DMS79 treated with DMSO at 0.1 percent for 48 hours (cell line): ENCODE measurements around the gene DLK1.

ENCODE experiments used
- DNase-seq: peaks from one replicate; lab custom pipeline; 2025; lab: John Stamatoyannopoulos, UW

DLK1 gene

GRCh38 chr14:100726550-100727085 is at the start of gene DLK1:
DLK1 (plus strand) TSS chr14:100726892; CDS start chr14:100727069, 177 bp downstream.
- DNase-seq: no peak

GRCh38 chr14:100677152-100677551 is 49.5 kb upstream of the DLK1 start:
- peak; percentile 31 for DNase-seq

GRCh38 chr14:100677554-100678468 is 48.9 kb upstream of the DLK1 start:
- DNase-seq: peak; percentile 90

GRCh38 chr14:100678469-100678828 is 48.2 kb upstream of the DLK1 start:
- DNase-seq: peak; percentile 69

GRCh38 chr14:100679153-100679552 is 47.5 kb upstream of the DLK1 start:
- DNase-seq: no peak

- no peak for DNase-seq
Observed at GRCh38 chr14:100679707-100680438, 46.8 kb upstream of the DLK1 start.

- DNase-seq: no peak
Observed at GRCh38 chr14:100680439-100681051, 46.1 kb upstream of the DLK1 start.

- DNase-seq: no peak
Observed at GRCh38 chr14:100681111-100681510, 45.6 kb upstream of the DLK1 start.

- DNase-seq: no peak
Observed at GRCh38 chr14:100682749-100683148, 43.9 kb upstream of the DLK1 start.

GRCh38 chr14:100683578-100683977 is 43.1 kb upstream of the DLK1 start:
- DNase-seq: no peak

GRCh38 chr14:100684154-100684553 is 42.5 kb upstream of the DLK1 start:
- DNase-seq: no peak

- no peak for DNase-seq
Observed at GRCh38 chr14:100684961-100685360, 41.7 kb upstream of the DLK1 start.

- DNase-seq: no peak
Observed at GRCh38 chr14:100686858-100687257, 39.8 kb upstream of the DLK1 start.

- DNase-seq: no peak
Observed at GRCh38 chr14:100687386-100687785, 39.3 kb upstream of the DLK1 start.

- DNase-seq: no peak
Observed at GRCh38 chr14:100688051-100688450, 38.6 kb upstream of the DLK1 start.

- DNase-seq: no peak
Observed at GRCh38 chr14:100688598-100689461, 37.9 kb upstream of the DLK1 start.

GRCh38 chr14:100690672-100691071 is 36.0 kb upstream of the DLK1 start:
- no peak for DNase-seq

GRCh38 chr14:100691395-100692056 is 35.2 kb upstream of the DLK1 start:
- DNase-seq: peak; percentile 97

- DNase-seq: no peak
Observed at GRCh38 chr14:100692256-100692655, 34.4 kb upstream of the DLK1 start.

- DNase-seq: peak; percentile 90
Observed at GRCh38 chr14:100692859-100693558, 33.7 kb upstream of the DLK1 start.
